Suprapubic skin (tissue), 4 donors: Measurements from ENCODE around the gene SCAMP3.

Experiments used
- EP300 ChIP-seq: sonication (generic); formaldehyde crosslinking; IDR thresholded peaks from one replicate; pipeline ENCODE4 v1.6.1; 2017; ENCODE audit warnings: antibody characterized with exemption
- POLR2AphosphoS5 ChIP-seq, 3 donors: sonication (generic); formaldehyde crosslinking; IDR thresholded peaks; one replicate each; pipeline ENCODE4 v1.6.1; 2017; ENCODE audit warnings: antibody characterized with exemption in 3 of 3
- TF ChIP-seq, protein P1 (sequence below), 2 donors: fragments of 200-600 bp in 1 of 2; fragments of 450-650 bp in 1 of 2; sonication (generic) in 1 of 2; IDR thresholded peaks; one replicate each; pipeline ENCODE4 v1.5.1; 2016 to 2019; ENCODE audit warnings: antibody characterized with exemption in 2 of 2, mild to moderate bottlenecking in 1 of 2, moderate library complexity in 1 of 2

DNA sequence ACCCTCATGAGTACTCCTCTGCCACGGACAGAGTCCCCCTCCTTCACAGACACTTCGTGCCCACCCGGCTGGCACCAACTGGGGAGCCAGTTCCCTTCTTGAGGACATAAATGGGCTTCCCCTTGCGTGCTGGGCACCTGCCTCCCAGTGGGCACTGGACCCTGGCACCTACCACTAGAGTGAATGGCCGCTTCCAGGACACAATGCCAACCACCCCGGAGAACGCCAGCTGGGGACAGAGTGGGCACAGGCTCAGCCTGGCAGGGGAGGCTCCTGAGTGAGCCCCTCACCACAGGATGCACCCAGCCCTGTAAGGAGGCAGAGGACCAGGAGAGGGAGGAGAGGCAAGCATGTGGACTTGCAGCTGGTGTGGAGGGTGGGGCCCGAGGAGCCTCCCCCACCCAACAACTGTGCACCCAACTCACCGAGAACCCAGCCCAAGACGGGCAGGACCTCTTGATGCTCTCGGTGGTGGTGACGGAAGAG is 7.9 kb downstream of the SCAMP3 start:
- TF ChIP-seq, protein P1, sequence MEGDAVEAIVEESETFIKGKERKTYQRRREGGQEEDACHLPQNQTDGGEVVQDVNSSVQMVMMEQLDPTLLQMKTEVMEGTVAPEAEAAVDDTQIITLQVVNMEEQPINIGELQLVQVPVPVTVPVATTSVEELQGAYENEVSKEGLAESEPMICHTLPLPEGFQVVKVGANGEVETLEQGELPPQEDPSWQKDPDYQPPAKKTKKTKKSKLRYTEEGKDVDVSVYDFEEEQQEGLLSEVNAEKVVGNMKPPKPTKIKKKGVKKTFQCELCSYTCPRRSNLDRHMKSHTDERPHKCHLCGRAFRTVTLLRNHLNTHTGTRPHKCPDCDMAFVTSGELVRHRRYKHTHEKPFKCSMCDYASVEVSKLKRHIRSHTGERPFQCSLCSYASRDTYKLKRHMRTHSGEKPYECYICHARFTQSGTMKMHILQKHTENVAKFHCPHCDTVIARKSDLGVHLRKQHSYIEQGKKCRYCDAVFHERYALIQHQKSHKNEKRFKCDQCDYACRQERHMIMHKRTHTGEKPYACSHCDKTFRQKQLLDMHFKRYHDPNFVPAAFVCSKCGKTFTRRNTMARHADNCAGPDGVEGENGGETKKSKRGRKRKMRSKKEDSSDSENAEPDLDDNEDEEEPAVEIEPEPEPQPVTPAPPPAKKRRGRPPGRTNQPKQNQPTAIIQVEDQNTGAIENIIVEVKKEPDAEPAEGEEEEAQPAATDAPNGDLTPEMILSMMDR (IDR thresholded peaks at IDR 0.05), result no peak
- no peak for TF ChIP-seq POLR2AphosphoS5 (IDR thresholded peaks at IDR 0.05)
- TF ChIP-seq EP300, result no peak
